GM21825 (cell line): ENCODE measurements around the gene INO80.
"Not testable (repeated sequence)": the region's sequence is repeated elsewhere in the genome, so short reads cannot be mapped to it uniquely, and the experiment has no call there.

ENCODE experiments used
- ATAC-seq: cut with Tn5 transposase; IDR thresholded peaks from one replicate; pipeline ENCODE4 v1.9.1; 2021; ENCODE audit warnings: mild to moderate bottlenecking, moderate library complexity; ENCODE audit not compliant: unreplicated experiment

The INO80 gene

GRCh38 chr15:41115652-41116115, 396 bp downstream of the INO80 start:
- peak; percentile 36 for ATAC-seq

DNA sequence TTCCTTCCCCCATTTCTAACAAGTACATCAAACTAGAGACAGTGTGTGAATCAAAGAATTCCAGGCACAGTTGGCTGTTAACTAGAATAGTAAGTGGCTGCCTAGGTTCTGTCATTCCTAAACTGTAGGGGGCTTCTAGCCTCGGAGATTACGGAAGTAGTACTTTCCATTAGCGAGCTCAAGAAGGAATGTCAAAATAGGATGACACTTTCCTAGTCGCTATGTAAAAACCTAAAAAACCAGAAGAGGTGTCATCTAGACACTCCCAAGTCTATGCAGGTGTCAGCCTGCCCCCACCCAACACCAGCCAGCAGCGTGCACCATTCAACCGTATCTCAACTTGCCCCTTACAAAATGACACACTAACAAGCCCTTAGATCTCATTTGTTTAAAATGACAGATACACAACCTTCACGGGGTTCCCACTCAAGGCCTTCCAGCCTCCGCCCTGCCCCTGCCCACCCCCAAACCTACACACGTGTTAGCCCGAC, 874 bp downstream of the INO80 start:
- ATAC-seq: no peak

- no peak for ATAC-seq
Measured at GRCh38 chr15:41106947-41107346, 9.1 kb downstream of the INO80 start.

- no peak for ATAC-seq
Measured at GRCh38 chr15:41105348-41106334, 10.4 kb downstream of the INO80 start.

DNA sequence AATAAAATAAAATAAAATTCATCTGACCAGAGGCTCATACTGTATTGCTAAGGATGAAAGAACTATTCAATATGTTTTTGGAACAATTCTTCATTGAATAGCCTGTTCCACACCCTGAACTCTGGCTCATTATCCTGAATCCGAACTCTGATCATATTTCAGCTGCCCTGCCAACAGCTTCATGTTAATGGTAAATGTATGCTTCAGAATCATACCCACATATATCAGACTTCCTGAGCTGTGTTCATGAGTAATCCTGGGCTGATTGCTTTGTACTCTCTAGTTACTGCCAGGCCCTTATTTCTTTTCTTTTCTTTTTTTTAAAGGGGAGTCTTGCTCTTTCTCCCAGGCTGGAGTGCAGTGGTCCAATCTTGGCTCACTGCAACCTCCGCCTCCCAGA, 11.8 kb downstream of the INO80 start:
- ATAC-seq: no peak

- ATAC-seq: no peak
Measured at GRCh38 chr15:41102854-41103253, 13.2 kb downstream of the INO80 start.

DNA sequence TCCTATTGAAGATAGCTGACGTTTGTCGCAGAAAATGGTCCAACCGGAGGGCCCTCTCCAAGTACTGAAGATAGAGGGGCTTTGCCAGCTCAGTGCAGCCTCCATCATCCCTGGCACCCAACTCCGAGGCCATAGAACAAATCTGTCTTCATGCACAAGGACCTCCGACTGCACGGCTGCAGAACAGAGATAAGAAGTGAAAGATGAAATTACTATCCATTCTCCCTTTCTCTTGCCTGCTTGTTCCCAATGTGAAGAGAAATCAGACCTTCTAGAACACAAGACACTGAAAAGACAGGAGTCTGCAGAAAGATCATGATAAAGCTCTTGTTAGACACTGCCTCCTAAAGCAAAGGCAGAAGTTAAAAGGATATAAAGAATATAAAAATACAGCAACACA, 19.9 kb downstream of the INO80 start:
- no peak for ATAC-seq

DNA sequence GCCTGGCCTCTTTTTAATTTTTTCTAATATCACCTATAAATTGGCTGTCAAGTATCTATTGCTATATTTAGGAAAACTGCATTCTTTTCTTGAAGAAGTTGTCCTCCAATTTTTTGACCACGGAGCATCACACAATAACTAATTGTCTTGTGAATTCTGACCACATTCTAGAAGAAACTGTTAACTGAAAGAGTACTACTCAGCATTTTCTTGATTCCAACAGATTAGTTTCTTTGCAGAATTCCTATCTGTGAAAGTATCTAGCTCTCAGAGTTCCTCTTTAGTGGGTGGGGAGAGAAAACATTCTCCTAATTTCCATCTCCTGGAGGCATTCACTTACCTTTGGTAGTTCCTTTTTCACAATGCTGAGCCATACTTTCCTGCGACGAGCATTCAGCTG, 31.1 kb downstream of the INO80 start:
- no peak for ATAC-seq

DNA sequence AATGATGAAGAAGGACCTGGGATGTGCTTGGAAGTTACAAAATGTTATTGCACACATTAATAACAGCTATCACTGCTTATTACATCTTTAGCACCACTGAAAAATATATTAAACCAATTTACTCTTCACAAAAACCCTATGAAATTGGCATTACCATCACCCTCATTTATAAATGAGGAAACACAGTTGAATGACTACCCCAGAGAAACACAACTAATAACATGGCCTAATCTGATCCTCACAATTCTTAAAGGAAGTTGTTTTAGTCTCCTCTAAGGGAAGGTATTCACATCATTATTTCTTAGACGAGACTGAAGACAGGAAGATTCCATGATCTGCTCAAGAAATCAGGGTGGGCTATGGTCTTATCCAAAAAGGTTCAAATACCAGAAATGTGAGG, 35.9 kb downstream of the INO80 start:
- ATAC-seq: no peak

DNA sequence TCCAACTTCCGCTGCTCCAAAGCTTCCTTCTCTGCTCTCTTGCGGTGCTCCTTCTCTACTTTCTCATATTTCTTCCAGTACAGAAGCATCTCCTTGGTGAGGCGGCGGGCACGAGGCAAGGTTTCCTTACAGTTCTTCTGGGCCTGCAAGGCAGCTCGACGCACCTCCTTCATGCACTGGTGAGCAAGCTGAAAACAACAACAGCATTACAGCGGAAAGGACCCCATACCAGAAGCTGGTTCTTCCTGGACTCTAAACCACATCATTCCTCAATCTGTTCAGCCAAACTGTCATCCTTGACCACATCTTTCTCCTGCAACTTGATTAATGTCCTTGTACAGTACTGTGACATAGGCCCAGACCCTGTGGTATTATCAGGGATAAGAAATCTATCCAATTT, 36.4 kb downstream of the INO80 start:
- no peak for ATAC-seq

- ATAC-seq: not testable (repeated sequence)
Measured at GRCh38 chr15:41078879-41079278, 37.2 kb downstream of the INO80 start.

DNA sequence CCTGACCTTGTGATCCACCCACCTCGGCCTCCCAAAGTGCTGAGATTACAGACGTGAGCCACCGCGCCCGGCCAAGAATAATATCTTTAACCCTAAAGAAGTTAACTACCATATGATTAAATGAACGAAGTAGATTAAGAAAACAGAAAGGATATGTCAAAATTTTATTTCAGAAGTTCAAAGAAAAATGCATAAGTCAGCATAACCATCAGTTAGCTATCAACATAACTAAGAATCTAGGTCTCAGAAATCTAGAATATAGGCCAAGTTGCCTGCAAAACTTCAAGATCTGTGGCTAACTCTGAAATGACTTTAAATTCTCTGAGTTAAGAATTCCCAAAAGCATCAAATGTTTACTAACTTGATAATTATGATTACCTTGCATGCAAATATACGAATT, 38.0 kb downstream of the INO80 start:
- no peak for ATAC-seq

- ATAC-seq: no peak
Measured at GRCh38 chr15:41073028-41073427, 43.1 kb downstream of the INO80 start.

DNA sequence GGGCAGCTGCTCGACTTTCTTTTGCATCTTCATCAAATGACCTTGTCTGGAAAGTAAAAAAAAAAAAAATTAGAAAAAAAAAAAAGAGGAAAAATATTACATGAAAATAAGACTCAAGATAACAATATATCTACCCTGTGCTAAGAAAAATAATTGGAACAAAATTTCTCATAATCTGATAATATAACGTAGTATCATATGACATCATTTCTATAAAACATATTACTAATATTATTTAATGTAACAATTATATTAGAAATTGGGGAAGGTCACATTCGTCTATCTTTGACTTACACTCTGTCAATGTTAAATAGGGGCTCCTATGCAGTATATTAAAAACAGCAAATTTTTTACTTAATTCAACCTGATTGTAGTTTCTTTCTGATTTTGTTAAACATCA, 44.1 kb downstream of the INO80 start:
- no peak for ATAC-seq

GRCh38 chr15:41066516-41066915, 49.6 kb downstream of the INO80 start:
- no peak for ATAC-seq

DNA sequence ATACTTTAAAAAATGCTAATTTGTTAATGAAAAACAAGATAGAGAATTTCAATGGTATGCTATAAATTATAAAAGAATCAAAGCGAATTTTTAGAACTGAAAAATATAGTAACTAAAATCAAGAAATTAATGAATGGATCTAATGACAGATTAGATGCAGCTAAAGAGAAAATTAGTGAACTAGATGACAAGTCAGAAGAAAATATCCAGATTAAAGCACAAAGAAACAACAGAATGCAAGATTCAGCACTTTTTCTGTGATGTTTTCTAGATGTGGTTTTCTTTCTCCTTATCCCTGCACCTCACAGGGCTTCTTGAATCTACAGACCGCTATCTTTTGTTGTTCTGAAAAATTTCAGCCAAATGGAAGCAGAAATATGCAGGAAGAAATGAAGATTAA, 54.4 kb downstream of the INO80 start:
- no peak for ATAC-seq

DNA sequence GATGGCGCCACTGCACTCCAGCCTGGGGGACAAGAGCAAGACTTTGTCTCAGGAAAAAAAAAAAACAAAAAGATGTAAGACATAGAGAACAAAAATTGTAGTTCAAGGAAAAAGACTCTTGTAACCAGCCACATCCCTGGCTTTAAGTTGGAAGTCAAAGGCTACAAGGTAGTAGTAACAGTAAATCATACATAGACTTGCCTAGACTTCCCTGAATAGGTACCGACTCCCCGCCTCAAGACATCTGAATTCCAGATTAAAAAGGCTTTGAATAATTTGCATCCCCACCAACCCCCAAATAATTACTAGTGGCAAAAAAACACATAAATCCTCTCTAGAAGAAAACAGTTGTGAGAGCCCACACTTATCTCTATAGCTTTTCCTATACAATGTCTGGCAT, 55.6 kb downstream of the INO80 start:
- no peak for ATAC-seq

- no peak for ATAC-seq
Measured at GRCh38 chr15:41056810-41057209, 59.3 kb downstream of the INO80 start.

DNA sequence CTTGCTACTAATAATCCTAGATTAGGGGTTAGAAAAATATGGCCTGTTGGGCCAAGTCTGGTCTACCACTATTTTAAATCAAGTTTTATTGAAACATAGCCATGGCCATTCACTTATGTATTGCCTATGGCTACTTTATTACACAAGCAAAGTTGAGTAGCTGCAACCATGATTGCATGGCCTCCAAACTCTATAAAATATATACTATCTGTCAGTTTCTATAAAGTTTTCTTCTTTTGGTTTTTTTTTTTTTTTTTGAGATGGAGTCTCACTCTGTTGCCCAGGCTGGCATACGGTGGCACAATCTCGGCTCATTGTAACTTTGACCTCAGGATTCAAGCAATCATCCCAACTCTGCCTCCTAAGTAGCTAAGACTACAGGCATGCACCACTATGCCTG, 60.4 kb downstream of the INO80 start:
- no peak for ATAC-seq

- ATAC-seq: no peak
Measured at GRCh38 chr15:41051139-41051538, 64.9 kb downstream of the INO80 start.

GRCh38 chr15:41048852-41049251, 67.2 kb downstream of the INO80 start:
- no peak for ATAC-seq

GRCh38 chr15:41048397-41048796, 67.7 kb downstream of the INO80 start:
- ATAC-seq: peak; percentile 55
